ENCODE measurements around the gene VCPKMT.

The VCPKMT gene

DNA sequence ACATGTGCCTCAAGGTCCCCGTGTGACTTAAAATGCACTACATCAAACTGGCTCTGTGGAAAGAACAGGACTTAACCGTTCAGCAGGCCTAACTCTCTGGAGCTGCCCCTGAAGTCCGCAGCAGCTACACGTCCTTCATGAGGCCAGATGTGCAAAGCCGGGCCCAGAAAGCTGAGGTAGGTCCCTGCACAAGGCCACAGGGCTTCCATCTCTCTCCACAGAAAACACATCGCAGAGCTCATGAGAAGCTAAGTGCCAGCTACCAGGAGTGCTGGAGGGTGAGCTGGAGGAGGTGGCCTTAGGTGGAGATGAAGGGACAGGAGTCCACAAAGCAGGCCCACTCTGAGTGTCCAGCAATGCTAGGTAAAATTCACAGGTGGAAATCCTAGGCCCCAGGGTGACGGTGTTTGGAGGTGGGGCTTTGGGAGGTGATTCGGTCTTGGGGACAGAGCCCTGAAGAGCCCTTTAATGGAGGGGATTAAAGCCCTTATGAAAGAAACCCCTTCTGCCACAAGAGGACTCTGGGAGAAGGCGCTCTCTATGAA is 52.4 kb downstream of the VCPKMT start:
- no peak for FAIRE-seq

- no peak for FAIRE-seq
These were observed 53.8 kb downstream of the VCPKMT start for GRCh38 chr14:50062438-50063085.

DNA sequence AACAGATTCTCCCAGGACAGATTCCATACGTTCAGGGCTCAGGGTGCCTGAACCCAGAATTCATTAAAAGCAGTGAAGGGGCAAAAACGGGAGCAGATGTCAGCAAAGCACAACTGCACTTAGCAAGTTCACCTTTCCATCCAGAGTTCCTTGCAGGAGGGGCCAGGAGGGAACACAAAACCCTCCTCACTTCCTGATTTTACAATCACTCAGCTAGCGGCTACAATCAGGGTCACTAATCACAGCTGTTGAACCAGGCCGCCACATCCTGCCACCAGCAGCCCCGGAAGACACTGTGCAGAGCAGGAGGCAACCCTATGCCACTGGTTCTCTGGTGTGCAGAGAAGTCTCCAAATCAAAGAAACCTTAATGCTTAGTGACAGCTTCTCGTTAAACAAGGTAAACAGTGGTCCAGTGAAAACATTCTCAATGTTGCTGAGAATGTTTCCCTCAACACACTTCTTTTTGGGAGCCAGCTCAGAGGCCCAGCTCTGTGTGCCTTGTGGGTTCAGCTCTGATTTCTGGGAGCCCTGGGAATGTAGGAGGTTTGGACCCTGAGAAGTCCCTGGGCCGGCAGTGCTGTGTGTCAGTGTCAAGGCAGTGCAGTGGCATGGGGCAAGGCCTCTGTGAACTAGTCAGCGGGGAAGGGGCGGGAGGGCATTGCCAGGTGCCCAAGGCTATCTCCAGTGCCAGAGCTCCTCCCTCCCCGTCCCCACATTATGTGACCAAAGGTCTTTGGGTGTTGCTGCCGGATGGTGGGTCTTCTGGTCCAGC is 54.5 kb downstream of the VCPKMT start:
- no peak for FAIRE-seq

- no peak for FAIRE-seq
These were observed 55.3 kb downstream of the VCPKMT start for GRCh38 chr14:50060871-50061663.

- no peak for FAIRE-seq
These were observed 56.4 kb downstream of the VCPKMT start for GRCh38 chr14:50059763-50060616.

All from islet of Langerhans (tissue), 1 donor.